HEK293 (cell line): ENCODE results near the gene RFNG.

Experiments
- BCL11A ChIP-seq: fragments of 450-650 bp; formaldehyde crosslinking; IDR thresholded peaks from 2 replicates; pipeline ENCODE4 v1.5.1; 2016; ENCODE audit warnings: low read depth, missing biosample characterization, missing genetic modification characterization
- CTCF ChIP-seq: fragments of 450-650 bp; formaldehyde crosslinking; IDR thresholded peaks from 2 replicates; pipeline ENCODE4 v1.5.1; 2016; ENCODE audit warnings: missing biosample characterization, missing genetic modification characterization
- MYNN ChIP-seq: fragments of 450-650 bp; formaldehyde crosslinking; IDR thresholded peaks from 2 replicates; pipeline ENCODE4 v1.5.1; 2016; ENCODE audit warnings: missing biosample characterization, missing genetic modification characterization, borderline replicate concordance
- PBX3 ChIP-seq: sonication (generic); formaldehyde crosslinking; IDR thresholded peaks from 2 replicates; pipeline ENCODE4 v1.8.1; 2022; ENCODE audit warnings: mild to moderate bottlenecking, moderate library complexity, missing genetic modification reagents
- YY1 ChIP-seq: fragments of 450-650 bp; formaldehyde crosslinking; IDR thresholded peaks from 2 replicates; pipeline ENCODE4 v1.5.1; 2018; ENCODE audit warnings: missing biosample characterization, missing genetic modification characterization
- ZEB2 ChIP-seq: fragments of 450-650 bp; formaldehyde crosslinking; IDR thresholded peaks from 2 replicates; pipeline ENCODE4 v1.5.1; 2016; ENCODE audit warnings: missing biosample characterization, missing genetic modification characterization
- ZNF140 ChIP-seq: fragments of 450-650 bp; formaldehyde crosslinking; IDR thresholded peaks from 2 replicates; pipeline ENCODE4 v1.5.1; 2016; ENCODE audit warnings: missing biosample characterization, missing genetic modification characterization
- ZNF214 ChIP-seq: fragments of 450-650 bp; formaldehyde crosslinking; IDR thresholded peaks from 2 replicates; pipeline ENCODE4 v1.5.1; 2017; ENCODE audit warnings: missing biosample characterization, mild to moderate bottlenecking, missing genetic modification characterization, borderline replicate concordance
- ZNF274 ChIP-seq, 2 experiments: fragments of 200-500 bp in 1 of 2; fragments of 450-650 bp in 1 of 2; sonication (Bioruptor generic) in 1 of 2; formaldehyde crosslinking in 1 of 2; IDR thresholded peaks; 2 replicates each; pipeline versions ENCODE4 v1.5.1 to v1.6.1; 2014 to 2016; ENCODE audit warnings: borderline replicate concordance in 1 of 2, inconsistent platforms in 1 of 2, low read length in 1 of 2, missing biosample characterization in 1 of 2, missing genetic modification characterization in 1 of 2
- ZNF423 ChIP-seq: fragments of 450-650 bp; formaldehyde crosslinking; IDR thresholded peaks from 2 replicates; pipeline ENCODE4 v1.5.1; 2016; ENCODE audit warnings: missing biosample characterization, missing genetic modification characterization
- ZNF488 ChIP-seq: fragments of 450-650 bp; formaldehyde crosslinking; IDR thresholded peaks from 2 replicates; pipeline ENCODE4 v1.5.1; 2016; ENCODE audit warnings: missing biosample characterization, missing genetic modification characterization
- ZNF501 ChIP-seq: fragments of 450-650 bp; formaldehyde crosslinking; IDR thresholded peaks from 2 replicates; pipeline ENCODE4 v1.5.1; 2016; ENCODE audit warnings: missing biosample characterization, missing genetic modification characterization
- ZNF677 ChIP-seq: fragments of 450-650 bp; IDR thresholded peaks from 2 replicates; pipeline ENCODE4 v1.5.0; 2018; ENCODE audit warnings: missing biosample characterization, mild to moderate bottlenecking, missing genetic modification characterization, moderate library complexity

GRCh38 chr17:82079001-82079677, 27.5 kb upstream of the RFNG start:
- no peak for TF ChIP-seq ZNF140 (tag by site-specific recombination)
- TF ChIP-seq ZNF274 (IDR thresholded peaks at IDR 0.05; ENCODE audit: low read length) = no peak
- no peak for TF ChIP-seq ZNF274 (tag by site-specific recombination; IDR thresholded peaks at IDR 0.05; ENCODE audit: borderline replicate concordance)
- TF ChIP-seq ZNF677 (tag by site-specific recombination) = no peak
- no peak for TF ChIP-seq PBX3 (CRISPR knock-in tag)
- no peak for TF ChIP-seq ZEB2
- no peak for TF ChIP-seq YY1 (tag by site-specific recombination)
- no peak for TF ChIP-seq BCL11A (tag by site-specific recombination)
- TF ChIP-seq MYNN (tag by site-specific recombination) = no peak
- TF ChIP-seq CTCF (tag by site-specific recombination) = no peak
- no peak for TF ChIP-seq ZNF488 (tag by site-specific recombination)
- TF ChIP-seq ZNF423 (tag by site-specific recombination) = no peak
- no peak for TF ChIP-seq ZNF501 (tag by site-specific recombination)
- no peak for TF ChIP-seq ZNF214 (tag by site-specific recombination)
